ENCODE data around the gene DLGAP1.

DLGAP1 gene

DNA sequence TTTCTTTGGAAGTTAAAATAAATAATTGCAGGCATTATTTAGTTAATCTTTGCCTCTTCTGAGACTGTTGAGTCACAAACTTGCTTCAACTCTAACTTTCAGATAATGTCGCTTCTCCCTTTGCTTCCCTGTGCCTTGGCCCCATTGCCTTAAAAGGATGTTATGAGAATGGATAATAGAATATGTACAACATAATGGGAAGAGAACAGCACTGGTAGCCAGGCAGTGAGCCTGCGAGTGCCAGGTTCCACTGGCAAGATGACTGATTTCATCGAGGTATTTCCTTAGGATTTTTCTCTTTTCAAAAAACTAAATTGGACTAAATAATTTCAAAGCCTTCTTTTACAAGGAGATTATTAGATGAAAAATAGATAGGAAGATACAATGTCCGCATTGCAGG is 584.2 kb downstream of the DLGAP1 start:
- Histone ChIP-seq H3K4me3 (ENCODE audit: insufficient read length, low read depth) (no peak overlapping the region), H3K9ac (ENCODE audit: insufficient read length, low read depth) (no peak overlapping the region), H3K4me1 (ENCODE audit: insufficient read depth, insufficient read length) (no peaks in the 10 kb centered on the region), H3K9me3 (ENCODE audit: insufficient read depth, low read length) (no peaks in the 10 kb centered on the region), H3K27me3 (ENCODE audit: insufficient read depth, insufficient read length) (no peaks in the 10 kb centered on the region), H3K36me3 (ENCODE audit: insufficient read depth, insufficient read length, low read length) (no peaks in the 10 kb centered on the region)
- no peak for DNase-seq (ENCODE audit: low read depth, low spot score)
- TF ChIP-seq ZNF274 (IDR thresholded peaks at IDR 0.05; ENCODE audit: low read depth, low read length) (no peak), YY1 (IDR thresholded peaks at IDR 0.05; ENCODE audit: insufficient read depth, insufficient read length) (no peak), SUZ12 (IDR thresholded peaks at IDR 0.05; ENCODE audit: extremely low read depth, insufficient read depth, insufficient read length) (no peak)

DNA sequence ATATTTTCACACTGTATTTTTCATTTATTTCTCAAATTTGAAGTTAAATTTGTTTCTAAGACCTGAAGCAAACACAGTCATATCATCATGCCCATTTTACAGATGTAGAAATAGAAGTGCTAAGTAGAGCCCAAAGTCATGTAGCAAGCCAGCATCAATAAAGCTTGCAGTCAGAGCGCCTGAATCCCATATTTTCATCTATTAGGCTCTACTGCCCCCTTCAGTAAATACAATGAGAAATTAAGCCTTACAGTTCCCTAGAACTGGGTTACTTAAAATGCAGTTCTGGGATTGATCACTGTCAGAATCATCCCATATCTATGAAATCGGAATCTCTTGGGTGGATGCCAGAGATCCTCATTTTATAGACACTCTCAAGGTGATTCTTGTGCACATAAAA is 585.3 kb downstream of the DLGAP1 start:
- DNase-seq (ENCODE audit: low read depth, low spot score) = no peak
- Histone ChIP-seq H3K4me3 (ENCODE audit: insufficient read length, low read depth) (no peak overlapping the region), H3K27me3 (ENCODE audit: insufficient read depth, insufficient read length) (no peaks in the 10 kb centered on the region), H3K9me3 (ENCODE audit: insufficient read depth, low read length) (no peaks in the 10 kb centered on the region), H3K4me1 (ENCODE audit: insufficient read depth, insufficient read length) (no peaks in the 10 kb centered on the region), H3K9ac (ENCODE audit: insufficient read length, low read depth) (no peak overlapping the region), H3K36me3 (ENCODE audit: insufficient read depth, insufficient read length, low read length) (no peaks in the 10 kb centered on the region)
- TF ChIP-seq YY1 (IDR thresholded peaks at IDR 0.05; ENCODE audit: insufficient read depth, insufficient read length) (no peak), ZNF274 (IDR thresholded peaks at IDR 0.05; ENCODE audit: low read depth, low read length) (no peak), SUZ12 (IDR thresholded peaks at IDR 0.05; ENCODE audit: extremely low read depth, insufficient read depth, insufficient read length) (no peak)

DNA sequence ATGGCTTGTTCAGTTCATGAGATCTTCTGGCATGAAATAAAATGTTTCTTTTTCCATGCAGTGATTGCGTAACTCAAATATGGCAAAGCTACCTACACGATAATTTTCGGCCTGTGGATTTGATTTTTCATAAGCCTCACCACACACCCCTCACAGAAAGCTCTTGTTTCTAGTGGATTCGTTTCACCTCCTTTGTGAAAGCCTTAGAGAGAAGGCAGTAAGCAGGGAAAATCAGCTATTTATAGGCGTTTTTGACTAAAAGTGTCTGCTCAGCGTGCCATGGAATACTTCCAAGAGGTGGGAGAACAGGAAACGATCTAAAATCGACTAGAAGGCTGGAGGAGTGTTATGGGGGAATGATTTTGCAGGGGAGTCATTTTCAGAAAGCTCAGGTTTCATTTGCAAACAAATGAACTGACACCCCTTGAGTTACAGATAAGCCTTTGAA is 587.2 kb downstream of the DLGAP1 start:
- H3K4me1 ChIP-seq (ENCODE audit: insufficient read depth, insufficient read length) = no peaks in the 10 kb centered on the region
- no peak overlapping the region for H3K4me3 ChIP-seq (ENCODE audit: insufficient read length, low read depth)
- DNase-seq (ENCODE audit: low read depth, low spot score) = no peak
- no peak overlapping the region for H3K9ac ChIP-seq (ENCODE audit: insufficient read length, low read depth)
- TF ChIP-seq ZNF274 (IDR thresholded peaks at IDR 0.05; ENCODE audit: low read depth, low read length) (no peak), YY1 (IDR thresholded peaks at IDR 0.05; ENCODE audit: insufficient read depth, insufficient read length) (no peak), SUZ12 (IDR thresholded peaks at IDR 0.05; ENCODE audit: extremely low read depth, insufficient read depth, insufficient read length) (no peak)
- no peaks in the 10 kb centered on the region for H3K27me3 ChIP-seq (ENCODE audit: insufficient read depth, insufficient read length)
- H3K9me3 ChIP-seq (ENCODE audit: insufficient read depth, low read length) = no peaks in the 10 kb centered on the region
- H3K36me3 ChIP-seq (ENCODE audit: insufficient read depth, insufficient read length, low read length) = no peaks in the 10 kb centered on the region

DNA sequence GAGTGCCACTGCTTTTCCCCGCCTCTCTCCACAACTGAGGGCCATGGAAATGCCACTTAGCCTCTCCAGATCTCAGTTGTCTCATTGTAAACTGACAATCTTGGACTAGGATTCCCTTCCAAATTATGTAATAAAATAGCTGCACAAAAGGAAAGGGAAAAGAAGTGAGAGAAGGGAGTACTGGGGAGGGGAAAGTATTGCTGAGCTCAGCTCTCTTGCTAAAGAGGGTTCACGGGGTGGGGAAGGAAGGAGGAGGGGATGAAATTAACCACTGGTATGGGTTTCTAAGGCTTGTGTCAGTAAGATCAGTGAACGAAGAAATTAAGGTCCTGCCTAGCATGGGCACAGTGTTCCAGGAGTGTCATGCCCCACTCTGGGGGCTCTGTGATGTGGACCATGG is 587.9 kb downstream of the DLGAP1 start:
- Histone ChIP-seq H3K9ac (ENCODE audit: insufficient read length, low read depth) (no peak overlapping the region), H3K27me3 (ENCODE audit: insufficient read depth, insufficient read length) (no peaks in the 10 kb centered on the region), H3K4me1 (ENCODE audit: insufficient read depth, insufficient read length) (no peaks in the 10 kb centered on the region), H3K4me3 (ENCODE audit: insufficient read length, low read depth) (no peak overlapping the region), H3K9me3 (ENCODE audit: insufficient read depth, low read length) (no peaks in the 10 kb centered on the region), H3K36me3 (ENCODE audit: insufficient read depth, insufficient read length, low read length) (no peaks in the 10 kb centered on the region)
- TF ChIP-seq SUZ12 (IDR thresholded peaks at IDR 0.05; ENCODE audit: extremely low read depth, insufficient read depth, insufficient read length) = no peak
- TF ChIP-seq YY1 (IDR thresholded peaks at IDR 0.05; ENCODE audit: insufficient read depth, insufficient read length) = no peak
- no peak for TF ChIP-seq ZNF274 (IDR thresholded peaks at IDR 0.05; ENCODE audit: low read depth, low read length)
- no peak for DNase-seq (ENCODE audit: low read depth, low spot score)

DNA sequence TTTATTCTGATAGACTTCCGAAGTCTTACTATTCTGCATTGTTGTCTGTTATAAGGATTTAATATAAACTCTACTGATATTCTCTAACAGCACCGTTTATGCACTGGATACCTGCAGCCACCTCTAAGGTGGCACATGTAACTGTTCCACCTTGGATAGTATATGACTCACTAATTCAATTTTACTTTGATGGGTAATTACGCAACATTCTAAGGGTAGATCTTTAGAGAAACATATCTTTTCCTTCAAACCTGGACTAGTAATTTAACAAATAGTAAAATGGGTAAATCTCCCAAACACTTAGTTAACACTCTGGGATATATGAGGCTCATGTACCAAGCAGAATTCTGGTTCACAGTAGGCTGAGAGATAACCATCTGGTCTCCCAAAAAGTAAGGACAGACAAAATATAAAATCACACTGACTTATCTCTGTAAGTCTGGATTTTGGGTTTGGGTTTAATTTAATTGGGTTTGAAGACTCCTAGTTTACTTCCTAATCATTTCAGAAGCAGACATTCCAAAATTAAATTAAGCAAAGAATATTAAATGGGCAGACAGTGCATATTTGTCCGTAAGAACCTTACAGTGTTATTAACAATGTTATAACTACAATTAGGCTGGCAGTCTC is 590.3 kb downstream of the DLGAP1 start:
- Histone ChIP-seq H3K9me3 (ENCODE audit: insufficient read depth, low read length) (no peaks in the 10 kb centered on the region), H3K4me1 (ENCODE audit: insufficient read depth, insufficient read length) (no peaks in the 10 kb centered on the region), H3K27me3 (ENCODE audit: insufficient read depth, insufficient read length) (no peaks in the 10 kb centered on the region), H3K9ac (ENCODE audit: insufficient read length, low read depth) (no peak overlapping the region), H3K36me3 (ENCODE audit: insufficient read depth, insufficient read length, low read length) (no peaks in the 10 kb centered on the region), H3K4me3 (ENCODE audit: insufficient read length, low read depth) (no peak overlapping the region)
- DNase-seq (ENCODE audit: low read depth, low spot score) = no peak
- TF ChIP-seq YY1 (IDR thresholded peaks at IDR 0.05; ENCODE audit: insufficient read depth, insufficient read length) (no peak), ZNF274 (IDR thresholded peaks at IDR 0.05; ENCODE audit: low read depth, low read length) (no peak), SUZ12 (IDR thresholded peaks at IDR 0.05; ENCODE audit: extremely low read depth, insufficient read depth, insufficient read length) (no peak)

DNA sequence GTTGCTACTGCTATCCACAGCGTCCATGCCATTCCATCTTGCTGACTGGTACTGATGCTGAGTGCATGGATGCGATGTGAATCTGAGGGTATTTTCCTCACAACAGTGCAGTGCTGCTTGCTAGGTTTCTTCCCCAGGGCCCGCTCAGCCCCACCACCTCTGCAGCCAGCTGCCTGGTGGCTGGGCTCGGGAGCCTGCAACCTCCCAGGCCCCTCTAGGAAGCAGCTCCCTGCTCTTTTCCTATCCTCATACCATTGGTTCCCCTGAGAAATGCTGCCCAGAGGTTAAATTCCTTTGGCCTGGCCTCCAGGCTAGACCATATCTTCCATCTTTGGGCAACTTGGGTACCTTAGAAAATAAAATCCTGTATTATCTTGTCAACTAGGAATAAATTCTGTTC is 591.5 kb downstream of the DLGAP1 start:
- Histone ChIP-seq H3K4me3 (ENCODE audit: insufficient read length, low read depth) (no peak overlapping the region), H3K9ac (ENCODE audit: insufficient read length, low read depth) (no peak overlapping the region), H3K4me1 (ENCODE audit: insufficient read depth, insufficient read length) (no peaks in the 10 kb centered on the region), H3K27me3 (ENCODE audit: insufficient read depth, insufficient read length) (no peaks in the 10 kb centered on the region), H3K36me3 (ENCODE audit: insufficient read depth, insufficient read length, low read length) (no peaks in the 10 kb centered on the region), H3K9me3 (ENCODE audit: insufficient read depth, low read length) (no peaks in the 10 kb centered on the region)
- TF ChIP-seq YY1 (IDR thresholded peaks at IDR 0.05; ENCODE audit: insufficient read depth, insufficient read length) (no peak), SUZ12 (IDR thresholded peaks at IDR 0.05; ENCODE audit: extremely low read depth, insufficient read depth, insufficient read length) (no peak), ZNF274 (IDR thresholded peaks at IDR 0.05; ENCODE audit: low read depth, low read length) (no peak)
- no peak for DNase-seq (ENCODE audit: low read depth, low spot score)

DNA sequence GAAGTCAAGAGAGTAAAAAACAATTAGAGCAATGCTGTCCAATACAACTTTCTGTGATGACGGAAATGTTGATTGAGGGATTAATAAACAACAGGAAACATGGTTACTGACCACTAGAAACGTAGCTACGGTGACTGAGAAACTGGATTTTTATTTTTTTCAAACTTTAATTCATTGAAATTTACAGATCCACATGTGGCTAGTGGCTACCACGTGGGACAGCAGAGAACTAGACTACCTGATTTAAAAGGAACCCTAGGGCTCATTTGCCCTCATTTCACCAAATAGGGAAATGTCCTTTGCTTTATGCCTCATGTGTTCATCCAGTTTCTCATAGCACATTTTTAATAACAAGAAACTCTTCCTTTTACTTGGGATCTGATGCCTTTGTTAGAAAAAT is 592.1 kb downstream of the DLGAP1 start:
- no peaks in the 10 kb centered on the region for H3K9me3 ChIP-seq (ENCODE audit: insufficient read depth, low read length)
- no peaks in the 10 kb centered on the region for H3K36me3 ChIP-seq (ENCODE audit: insufficient read depth, insufficient read length, low read length)
- no peak overlapping the region for H3K4me3 ChIP-seq (ENCODE audit: insufficient read length, low read depth)
- H3K27me3 ChIP-seq (ENCODE audit: insufficient read depth, insufficient read length) = no peaks in the 10 kb centered on the region
- no peak for TF ChIP-seq ZNF274 (IDR thresholded peaks at IDR 0.05; ENCODE audit: low read depth, low read length)
- TF ChIP-seq YY1 (IDR thresholded peaks at IDR 0.05; ENCODE audit: insufficient read depth, insufficient read length) = no peak
- no peak for TF ChIP-seq SUZ12 (IDR thresholded peaks at IDR 0.05; ENCODE audit: extremely low read depth, insufficient read depth, insufficient read length)
- DNase-seq (ENCODE audit: low read depth, low spot score) = no peak
- no peaks in the 10 kb centered on the region for H3K4me1 ChIP-seq (ENCODE audit: insufficient read depth, insufficient read length)
- no peak overlapping the region for H3K9ac ChIP-seq (ENCODE audit: insufficient read length, low read depth)
